ENCODE results near the gene MED17.

- TF ChIP-seq CTCF (IDR thresholded peaks at IDR 0.05; ENCODE audit: low read length), result no peak
- no peak for TF ChIP-seq EZH2 (IDR thresholded peaks at IDR 0.05; ENCODE audit: borderline replicate concordance, low read length)
Observed at GRCh38 chr11:93831343-93832127, 47.5 kb downstream of the MED17 start.

All from OCI-LY1 (cell line).